ENCODE measurements around the gene PSRC1.

- TF ChIP-seq CTCF (IDR thresholded peaks at IDR 0.05) (no peak), POLR2A (IDR thresholded peaks at IDR 0.05) (no peak)
These were observed 21.9 kb downstream of the PSRC1 start for GRCh38 chr1:109261006-109261405.

All from right lobe of liver (tissue), 4 donors.